ENCODE results near the gene INTS7. TPM values are rescaled to one million over a fixed set of nuclear protein-coding genes. Genes with fewer than 3 reads are reported as not detected.
"Not testable (repeated sequence)": the region's sequence is repeated elsewhere in the genome, so short reads cannot be mapped to it uniquely, and the experiment has no call there.

Gene INTS7
- total RNA-seq, 2 donors from 2014 or later = 4.7 to 16.9 TPM

- DNase-seq (ENCODE audit: low spot score) (no peak), ATAC-seq (ENCODE audit: insufficient number of reproducible peaks, low FRiP score, low read depth) (no peak)
- Histone ChIP-seq H3K4me3 (no peak overlapping the region), H3K9me3 (no peaks in the 10 kb centered on the region), H3K27me3 (replicated peaks; ENCODE audit: insufficient read depth) (no peaks in the 10 kb centered on the region), H3K36me3 (peaks cover 2% of the 10 kb centered on the region), H3K4me1 (ENCODE audit: control insufficient read depth in 1 of 2, low read depth in 2 of 2) (no peaks in the 10 kb centered on the region), H3K27ac (no peak overlapping the region)
- TF ChIP-seq CTCF (IDR thresholded peaks at IDR 0.05) = no peak
Measured at GRCh38 chr1:211947396-211948295, 87.7 kb downstream of the INTS7 start.

- DNase-seq (ENCODE audit: low spot score) (no peak), ATAC-seq (ENCODE audit: insufficient number of reproducible peaks, low FRiP score, low read depth) (no peak)
- Histone ChIP-seq H3K9me3 (no peaks in the 10 kb centered on the region), H3K27ac (no peak overlapping the region), H3K4me1 (ENCODE audit: control insufficient read depth in 1 of 2, low read depth in 2 of 2) (no peaks in the 10 kb centered on the region), H3K27me3 (replicated peaks; ENCODE audit: insufficient read depth) (no peaks in the 10 kb centered on the region), H3K36me3 (peaks cover 2% of the 10 kb centered on the region), H3K4me3 (no peak overlapping the region)
- no peak for TF ChIP-seq CTCF (IDR thresholded peaks at IDR 0.05)
Measured at GRCh38 chr1:211944733-211945500, 90.4 kb downstream of the INTS7 start.

GRCh38 chr1:211942583-211942982 lies 92.8 kb downstream of the INTS7 start:
- no peak for TF ChIP-seq CTCF (IDR thresholded peaks at IDR 0.05)
- no peak for DNase-seq (ENCODE audit: low spot score)

GRCh38 chr1:211939876-211940468 lies 95.4 kb downstream of the INTS7 start:
- H3K36me3 ChIP-seq = peaks cover 2% of the 10 kb centered on the region
- H3K27ac ChIP-seq = no peak overlapping the region
- no peak overlapping the region for H3K4me3 ChIP-seq
- DNase-seq (ENCODE audit: low spot score) (no peak), ATAC-seq (ENCODE audit: insufficient number of reproducible peaks, low FRiP score, low read depth) (no peak)
- no peaks in the 10 kb centered on the region for H3K9me3 ChIP-seq
- H3K4me1 ChIP-seq (ENCODE audit: control insufficient read depth in 1 of 2, low read depth in 2 of 2) = peaks cover 0 to 3% of the 10 kb centered on the region in 2 donors
- H3K27me3 ChIP-seq (replicated peaks; ENCODE audit: insufficient read depth) = no peaks in the 10 kb centered on the region
- TF ChIP-seq CTCF (IDR thresholded peaks at IDR 0.05) = no peak

More at GRCh38 chr1:211942583-211942982, 92.8 kb downstream of the INTS7 start:
- no peak for ATAC-seq (ENCODE audit: insufficient number of reproducible peaks, low FRiP score, low read depth)
- no peaks in the 10 kb centered on the region for H3K9me3 ChIP-seq
- no peak overlapping the region for H3K4me3 ChIP-seq
- H3K36me3 ChIP-seq = peaks cover 2% of the 10 kb centered on the region
- H3K4me1 ChIP-seq (ENCODE audit: control insufficient read depth in 1 of 2, low read depth in 2 of 2) = peaks cover 0 to 3% of the 10 kb centered on the region in 2 donors
- no peak overlapping the region for H3K27ac ChIP-seq
- H3K27me3 ChIP-seq (replicated peaks; ENCODE audit: insufficient read depth) = no peaks in the 10 kb centered on the region

GRCh38 chr1:211938561-211938997 lies 96.8 kb downstream of the INTS7 start:
- H3K36me3 ChIP-seq = peaks cover 2% of the 10 kb centered on the region
- H3K27ac ChIP-seq = no peak overlapping the region
- ATAC-seq (ENCODE audit: insufficient number of reproducible peaks, low FRiP score, low read depth) (no peak), DNase-seq (ENCODE audit: low spot score) (no peak)
- TF ChIP-seq CTCF (IDR thresholded peaks at IDR 0.05) = no peak
- H3K4me1 ChIP-seq (ENCODE audit: control insufficient read depth in 1 of 2, low read depth in 2 of 2) = peaks cover 0 to 3% of the 10 kb centered on the region in 2 donors
- H3K9me3 ChIP-seq = no peaks in the 10 kb centered on the region
- peak overlapping the region; percentile 57 for H3K4me3 ChIP-seq
- no peaks in the 10 kb centered on the region for H3K27me3 ChIP-seq (replicated peaks; ENCODE audit: insufficient read depth)

- H3K4me3 ChIP-seq; H3K36me3 ChIP-seq; H3K9me3 ChIP-seq; H3K27me3 ChIP-seq (replicated peaks; ENCODE audit: insufficient read depth); H3K27ac ChIP-seq; DNase-seq (ENCODE audit: low spot score); ATAC-seq (ENCODE audit: insufficient number of reproducible peaks, low FRiP score, low read depth); H3K4me1 ChIP-seq (ENCODE audit: control insufficient read depth in 1 of 2, low read depth in 2 of 2): not testable (repeated sequence)
Measured at GRCh38 chr1:211937422-211937821, 97.9 kb downstream of the INTS7 start.
